ENCODE measurements around the gene TRAF3. TPM values are rescaled to one million over a fixed set of nuclear protein-coding genes. Genes with fewer than 3 reads are reported as not detected.

The TRAF3 gene
- total RNA-seq, 2 donors from 2014 or later: 14.5 to 28.7 TPM

DNA sequence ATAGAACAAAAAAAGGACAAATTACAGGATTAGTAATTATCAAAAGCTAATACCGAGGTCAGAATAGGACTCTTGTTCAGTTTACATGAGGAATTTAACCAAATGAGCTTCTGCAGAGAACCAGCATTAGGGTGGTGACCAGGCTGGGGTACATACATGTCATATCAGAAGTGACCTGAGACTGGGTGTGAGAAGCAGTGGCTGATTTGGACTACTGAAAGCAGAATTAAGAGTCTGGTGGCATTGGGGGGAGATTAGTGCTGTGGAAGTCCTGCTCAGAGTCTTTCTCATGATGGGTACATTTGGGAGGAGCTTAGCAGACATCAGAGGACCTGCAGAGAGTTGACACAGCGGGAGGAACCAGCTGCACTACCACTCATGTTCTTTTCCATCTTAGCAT lies 21.7 kb downstream of the TRAF3 start:
- no peaks in the 10 kb centered on the region for H3K9me3 ChIP-seq
- no peak for DNase-seq (ENCODE audit: low spot score)
- no peaks in the 10 kb centered on the region for H3K36me3 ChIP-seq

GRCh38 chr14:102799684-102800562 lies 22.7 kb downstream of the TRAF3 start:
- no peaks in the 10 kb centered on the region for H3K27me3 ChIP-seq (replicated peaks; ENCODE audit: insufficient read depth)
- TF ChIP-seq, protein P1, sequence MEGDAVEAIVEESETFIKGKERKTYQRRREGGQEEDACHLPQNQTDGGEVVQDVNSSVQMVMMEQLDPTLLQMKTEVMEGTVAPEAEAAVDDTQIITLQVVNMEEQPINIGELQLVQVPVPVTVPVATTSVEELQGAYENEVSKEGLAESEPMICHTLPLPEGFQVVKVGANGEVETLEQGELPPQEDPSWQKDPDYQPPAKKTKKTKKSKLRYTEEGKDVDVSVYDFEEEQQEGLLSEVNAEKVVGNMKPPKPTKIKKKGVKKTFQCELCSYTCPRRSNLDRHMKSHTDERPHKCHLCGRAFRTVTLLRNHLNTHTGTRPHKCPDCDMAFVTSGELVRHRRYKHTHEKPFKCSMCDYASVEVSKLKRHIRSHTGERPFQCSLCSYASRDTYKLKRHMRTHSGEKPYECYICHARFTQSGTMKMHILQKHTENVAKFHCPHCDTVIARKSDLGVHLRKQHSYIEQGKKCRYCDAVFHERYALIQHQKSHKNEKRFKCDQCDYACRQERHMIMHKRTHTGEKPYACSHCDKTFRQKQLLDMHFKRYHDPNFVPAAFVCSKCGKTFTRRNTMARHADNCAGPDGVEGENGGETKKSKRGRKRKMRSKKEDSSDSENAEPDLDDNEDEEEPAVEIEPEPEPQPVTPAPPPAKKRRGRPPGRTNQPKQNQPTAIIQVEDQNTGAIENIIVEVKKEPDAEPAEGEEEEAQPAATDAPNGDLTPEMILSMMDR (IDR thresholded peaks at IDR 0.05): no peak
- peaks cover 1 to 13% of the 10 kb centered on the region in 2 donors for H3K4me1 ChIP-seq (ENCODE audit: control insufficient read depth in 1 of 2, low read depth in 2 of 2)
- H3K27ac ChIP-seq: no peak overlapping the region
- ATAC-seq (ENCODE audit: insufficient number of reproducible peaks, low FRiP score, low read depth): no peak
- H3K4me3 ChIP-seq: no peak overlapping the region
- DNase-seq (ENCODE audit: low spot score): no peak
- no peaks in the 10 kb centered on the region for H3K9me3 ChIP-seq
- no peaks in the 10 kb centered on the region for H3K36me3 ChIP-seq

More for the DNA sequence above, 21.7 kb downstream of the TRAF3 start:
- peaks cover 4 to 17% of the 10 kb centered on the region in 2 donors for H3K4me1 ChIP-seq (ENCODE audit: control insufficient read depth in 1 of 2, low read depth in 2 of 2)
- TF ChIP-seq, protein P1 (IDR thresholded peaks at IDR 0.05): no peak
- no peak overlapping the region for H3K4me3 ChIP-seq
- H3K27me3 ChIP-seq (replicated peaks; ENCODE audit: insufficient read depth): no peaks in the 10 kb centered on the region
- no peak for ATAC-seq (ENCODE audit: insufficient number of reproducible peaks, low FRiP score, low read depth)
- no peak overlapping the region for H3K27ac ChIP-seq

DNA sequence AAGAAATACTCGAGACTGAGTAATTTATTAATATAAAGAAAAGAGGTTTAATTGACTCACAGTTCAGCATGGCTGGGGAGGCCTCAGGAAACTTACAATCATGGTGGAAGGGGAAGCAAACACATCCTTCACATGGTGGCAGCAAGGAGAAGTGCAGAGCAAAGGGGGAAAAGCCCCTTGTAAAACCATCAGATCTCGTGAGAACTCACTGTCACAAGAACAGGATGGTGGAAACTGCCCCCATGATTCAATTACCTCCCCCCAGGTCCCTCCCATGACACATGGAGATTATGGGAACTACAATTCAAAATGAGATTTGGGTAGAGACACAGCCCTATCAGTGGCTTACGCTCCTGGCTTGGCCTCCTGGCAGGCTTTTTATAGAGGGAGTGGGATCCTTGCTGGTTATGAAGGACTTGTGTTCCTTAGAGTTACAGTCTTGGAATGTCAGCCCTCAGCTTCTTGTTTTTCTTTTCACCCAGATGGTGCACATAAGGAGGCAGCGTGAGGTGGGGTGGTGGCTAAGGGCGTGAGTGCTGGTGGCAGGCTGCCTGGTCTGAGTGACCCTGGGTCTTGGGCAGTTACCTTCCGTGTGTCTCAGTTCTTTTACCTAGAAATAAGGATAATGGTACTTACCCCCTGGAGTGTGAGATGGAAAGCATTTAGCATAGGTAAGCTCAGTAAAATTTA lies 25.7 kb downstream of the TRAF3 start:
- no peak overlapping the region for H3K27ac ChIP-seq
- ATAC-seq (ENCODE audit: insufficient number of reproducible peaks, low FRiP score, low read depth) (no peak), DNase-seq (ENCODE audit: low spot score) (no peak)
- H3K9me3 ChIP-seq: no peaks in the 10 kb centered on the region
- TF ChIP-seq, protein P1 (IDR thresholded peaks at IDR 0.05): no peak
- no peak overlapping the region for H3K4me3 ChIP-seq
- no peaks in the 10 kb centered on the region for H3K27me3 ChIP-seq (replicated peaks; ENCODE audit: insufficient read depth)
- no peaks in the 10 kb centered on the region for H3K36me3 ChIP-seq
- H3K4me1 ChIP-seq (ENCODE audit: control insufficient read depth in 1 of 2, low read depth in 2 of 2): peaks cover 0 to 12% of the 10 kb centered on the region in 2 donors

DNA sequence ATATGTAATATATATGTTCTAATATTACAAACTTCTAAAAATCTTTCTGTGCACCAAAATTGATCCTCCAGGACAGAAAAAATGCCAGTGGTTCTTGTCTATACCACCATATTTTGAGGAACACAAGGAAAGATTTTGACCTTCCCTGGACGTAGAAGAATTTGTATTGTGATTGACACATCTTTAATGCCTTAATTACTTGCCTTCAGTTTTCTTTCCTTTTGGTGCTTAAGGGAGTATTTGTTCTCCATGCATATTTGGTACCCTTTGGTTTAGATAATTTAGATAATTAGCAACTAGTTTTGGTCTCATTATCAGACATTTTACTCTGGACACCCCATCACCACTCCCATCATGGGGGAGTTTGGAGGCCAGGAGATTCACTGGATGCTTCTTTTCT lies 27.6 kb downstream of the TRAF3 start:
- ATAC-seq (ENCODE audit: insufficient number of reproducible peaks, low FRiP score, low read depth) (no peak), DNase-seq (ENCODE audit: low spot score) (no peak)
- Histone ChIP-seq H3K4me3 (no peak overlapping the region), H3K9me3 (no peaks in the 10 kb centered on the region), H3K4me1 (ENCODE audit: control insufficient read depth in 1 of 2, low read depth in 2 of 2) (peaks cover 0 to 6% of the 10 kb centered on the region in 2 donors), H3K36me3 (no peaks in the 10 kb centered on the region), H3K27me3 (replicated peaks; ENCODE audit: insufficient read depth) (no peaks in the 10 kb centered on the region), H3K27ac (no peak overlapping the region)
- TF ChIP-seq, protein P1 (IDR thresholded peaks at IDR 0.05): no peak

- TF ChIP-seq, protein P1 (IDR thresholded peaks at IDR 0.05): no peak
- ATAC-seq (ENCODE audit: insufficient number of reproducible peaks, low FRiP score, low read depth): no peak
Measured at GRCh38 chr14:102805371-102805891, 28.2 kb downstream of the TRAF3 start.

More at GRCh38 chr14:102805371-102805891, 28.2 kb downstream of the TRAF3 start:
- H3K27ac ChIP-seq: no peak overlapping the region
- no peak for DNase-seq (ENCODE audit: low spot score)
- H3K36me3 ChIP-seq: no peaks in the 10 kb centered on the region
- peaks cover 0 to under 1% of the 10 kb centered on the region in 2 donors for H3K4me1 ChIP-seq (ENCODE audit: control insufficient read depth in 1 of 2, low read depth in 2 of 2)
- H3K27me3 ChIP-seq (replicated peaks; ENCODE audit: insufficient read depth): no peaks in the 10 kb centered on the region
- no peak overlapping the region for H3K4me3 ChIP-seq
- no peaks in the 10 kb centered on the region for H3K9me3 ChIP-seq
